Tibial artery (tissue), 4 donors: Measurements from ENCODE around the gene DCAF6.

ENCODE experiments used
- DNase-seq, 2 donors: peaks; one replicate each; pipeline ENCODE4 v3.0.0-alpha.2; 2019
- H3K27ac ChIP-seq, 2 donors: fragments of 200-600 bp; sonication (generic) in 1 of 2; 1 replicate in 1 of 2; 2 replicates in 1 of 2; pipeline ENCODE4 v1.5.1; 2018 to 2019; ENCODE audit warnings: mild to moderate bottlenecking in 1 of 2
- H3K27me3 ChIP-seq, 2 donors: fragments of 200-600 bp; sonication (generic) in 1 of 2; one replicate each; pipeline versions ENCODE4 v1.5.1 to v1.6.0; 2016 to 2019
- H3K36me3 ChIP-seq, 3 donors: fragments of 200-600 bp; sonication (generic) in 2 of 3; one replicate each; pipeline ENCODE4 v1.5.1; 2016 to 2019; ENCODE audit warnings: mild to moderate bottlenecking in 2 of 3
- H3K4me1 ChIP-seq, 4 donors: fragments of 200-600 bp; sonication (generic) in 2 of 4; 1 replicate in 3 of 4; 2 replicates in 1 of 4; pipeline ENCODE4 v1.5.1; 2016 to 2019
- H3K4me3 ChIP-seq, 2 donors: fragments of 200-600 bp; sonication (generic) in 1 of 2; 1 replicate in 1 of 2; 2 replicates in 1 of 2; pipeline ENCODE4 v1.5.1; 2018 to 2019; ENCODE audit warnings: mild to moderate bottlenecking in 2 of 2
- H3K9me3 ChIP-seq, 3 donors: fragments of 200-600 bp; sonication (generic) in 1 of 3; one replicate each; pipeline ENCODE4 v1.5.1; 2016 to 2019
- CTCF ChIP-seq, 2 experiments: fragments of 200-600 bp in 1 of 2; fragments of 450-650 bp in 1 of 2; IDR thresholded peaks; one replicate each; pipeline ENCODE4 v1.5.1; 2017 to 2019; ENCODE audit warnings: antibody characterized with exemption in 2 of 2, mild to moderate bottlenecking in 1 of 2, moderate library complexity in 1 of 2
- intact Hi-C: fragments of 100-400 bp; cut with DNase I; formaldehyde crosslinking; loops from one replicate; pipeline ENCODE4 v1.15.0; 2023; ENCODE audit warnings: low total_unique reads

The DCAF6 gene

GRCh38 chr1:168081373-168082007, 145.0 kb downstream of the DCAF6 start:
- H3K4me1 ChIP-seq = peaks cover 0 to 37% (median 31%) of the 10 kb centered on the region in 4 donors
- TF ChIP-seq CTCF (IDR thresholded peaks at IDR 0.05) = no peak
- H3K36me3 ChIP-seq = peaks cover 11 to 31% (median 25%) of the 10 kb centered on the region in 3 donors
- no peaks in the 10 kb centered on the region for H3K9me3 ChIP-seq
- DNase-seq = peak in 1 of 2 donors; percentile 58
- H3K27ac ChIP-seq = peak overlapping the region; percentile 14 to 74
- intact Hi-C loops = loop anchor here (10.0 kb wide), 3 partner anchors 63 to 357 kb away; partner anchors contain the start of gene MPZL1
- no peaks in the 10 kb centered on the region for H3K27me3 ChIP-seq
- no peak overlapping the region for H3K4me3 ChIP-seq

- Histone ChIP-seq H3K4me3 (no peak overlapping the region), H3K4me1 (peaks cover 0 to 39% (median 33%) of the 10 kb centered on the region in 4 donors), H3K36me3 (peaks cover 5 to 28% (median 18%) of the 10 kb centered on the region in 3 donors), H3K27me3 (no peaks in the 10 kb centered on the region), H3K9me3 (no peaks in the 10 kb centered on the region), H3K27ac (peak overlapping the region; percentile 74 to 79)
- intact Hi-C loops = loop anchor here (10.0 kb wide), 3 partner anchors 63 to 357 kb away; partner anchors contain the start of gene MPZL1
- DNase-seq = peak; percentile 69 to 84
- peak; percentile 74 to 88 for TF ChIP-seq CTCF (IDR thresholded peaks at IDR 0.05)
Observed at GRCh38 chr1:168082008-168082876, 145.8 kb downstream of the DCAF6 start.

- Histone ChIP-seq H3K36me3 (peaks cover 0 to 16% (median 4%) of the 10 kb centered on the region in 3 donors), H3K27me3 (no peaks in the 10 kb centered on the region), H3K4me3 (no peak overlapping the region), H3K27ac (peak overlapping the region; percentile 74 to 79), H3K9me3 (no peaks in the 10 kb centered on the region), H3K4me1 (peaks cover 0 to 39% (median 33%) of the 10 kb centered on the region in 4 donors)
- no peak for TF ChIP-seq CTCF (IDR thresholded peaks at IDR 0.05)
- DNase-seq = no peak
- intact Hi-C loops = loop anchor here (10.0 kb wide), 3 partner anchors 61 to 359 kb away; partner anchors contain the start of gene MPZL1
Observed at GRCh38 chr1:168083456-168084325, 147.2 kb downstream of the DCAF6 start.

- Histone ChIP-seq H3K4me3 (peak overlapping the region; percentile 24 to 28), H3K27ac (peak overlapping the region; percentile 74 to 79), H3K36me3 (peaks cover 0 to 13% (median 0%) of the 10 kb centered on the region in 3 donors), H3K4me1 (peaks cover 0 to 38% (median 33%) of the 10 kb centered on the region in 4 donors), H3K27me3 (no peaks in the 10 kb centered on the region), H3K9me3 (no peaks in the 10 kb centered on the region)
- DNase-seq = peak; percentile 45 to 80
- intact Hi-C loops = loop anchor here (5.0 to 10.0 kb wide), 4 partner anchors 38 to 360 kb away; partner anchors contain the start of gene MPZL1
- TF ChIP-seq CTCF (IDR thresholded peaks at IDR 0.05) = peak; percentile 79 to 91
Observed at GRCh38 chr1:168084396-168085231, 148.1 kb downstream of the DCAF6 start.
